HK-2 (cell line): ENCODE measurements around the gene NUBPL.
A peak's percentile ranks its signal among the peaks of the same experiment; 100 is the strongest.
"Not testable (repeated sequence)": the region's sequence is repeated elsewhere in the genome, so short reads cannot be mapped to it uniquely, and the experiment has no call there.

Experiments used
- DNase-seq: peaks from one replicate; pipeline ENCODE4 v3.0.0-alpha.2; 2018; ENCODE audit not compliant: unreplicated experiment

Gene NUBPL

DNA sequence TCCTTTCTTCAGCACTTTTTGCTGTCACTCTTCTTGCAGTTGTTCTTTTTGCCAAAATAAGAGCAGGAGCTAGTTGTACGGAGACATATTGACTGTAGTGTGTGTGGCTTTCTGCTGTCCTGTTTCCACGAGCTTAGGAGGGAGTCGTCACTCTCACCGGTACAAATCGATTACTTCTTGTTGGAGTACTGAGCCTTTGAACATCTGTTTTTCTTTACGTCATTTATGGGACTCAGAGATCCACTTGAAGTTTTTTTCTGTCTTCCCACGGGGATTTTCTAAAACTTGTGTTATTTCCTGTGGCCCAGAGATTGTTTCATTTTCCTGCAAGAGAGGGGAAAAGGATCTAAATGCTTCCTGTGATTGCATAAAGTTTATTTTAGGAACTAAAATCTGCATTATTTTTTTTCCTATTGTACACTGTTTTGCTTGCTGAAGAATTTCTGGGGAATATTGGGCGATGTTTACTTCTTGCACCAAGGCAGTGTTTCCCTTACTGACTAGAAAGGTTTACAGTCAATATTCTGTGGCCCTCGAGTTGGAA, 316.1 kb downstream of the NUBPL start:
- DNase-seq: no peak

- no peak for DNase-seq
Measured at GRCh38 chr14:31879661-31880348, 318.6 kb downstream of the NUBPL start.

- peak; percentile 69 for DNase-seq
Measured at GRCh38 chr14:31880935-31881334, 319.7 kb downstream of the NUBPL start.

DNA sequence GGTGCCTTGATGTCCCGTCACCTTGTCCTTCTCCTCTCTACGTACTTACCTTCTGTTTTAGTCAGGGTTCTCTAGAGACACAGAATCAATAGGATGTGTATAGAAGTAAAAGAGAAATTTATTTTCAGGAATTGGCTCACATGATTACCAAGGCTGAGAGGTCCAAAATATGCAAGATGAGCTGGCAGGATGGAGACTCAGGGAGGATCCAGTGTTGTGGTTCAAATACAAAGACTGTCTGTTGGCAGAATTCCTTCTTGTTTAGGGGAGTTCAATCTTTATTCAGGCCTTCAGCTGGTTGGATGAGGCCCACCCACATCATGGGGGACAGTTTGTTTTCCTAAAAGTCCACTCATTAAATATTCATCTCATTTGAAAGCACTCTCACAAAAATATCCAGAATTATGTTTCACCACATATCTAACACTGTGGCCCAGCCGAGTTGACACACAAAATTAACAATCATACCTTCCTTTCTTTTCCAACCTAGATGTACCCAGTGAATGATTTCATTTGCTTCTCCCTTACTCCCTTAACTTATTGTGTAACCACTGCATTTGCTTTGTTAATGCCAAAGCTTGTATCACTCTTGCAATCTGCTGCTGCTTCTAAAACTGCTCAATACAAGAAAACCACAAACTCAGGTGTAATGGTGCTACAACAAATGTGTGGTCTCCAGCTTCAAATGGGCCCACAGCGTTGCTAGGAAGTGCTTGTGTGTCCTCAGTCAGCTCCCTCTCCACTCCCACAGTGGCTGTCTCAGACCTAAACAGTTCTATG, 320.5 kb downstream of the NUBPL start:
- DNase-seq: no peak

DNA sequence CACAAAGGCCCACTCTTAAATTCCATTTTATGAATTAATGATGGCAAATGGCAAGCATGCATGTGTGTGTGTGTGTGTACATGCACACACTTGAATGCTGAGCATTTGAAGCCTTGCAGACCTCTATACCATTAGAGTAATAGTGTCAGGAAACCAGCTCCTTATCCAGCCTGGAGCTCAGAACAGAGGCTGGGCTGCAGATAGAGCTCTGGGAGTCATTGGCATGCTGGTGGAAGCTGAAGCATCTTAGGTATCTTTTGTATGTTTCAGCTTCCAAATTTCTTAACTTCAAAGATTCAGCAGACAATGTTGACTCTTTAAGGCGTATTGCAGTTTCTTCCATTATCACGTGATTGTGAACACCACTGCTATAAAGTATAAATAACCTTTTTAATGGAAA, 323.0 kb downstream of the NUBPL start:
- DNase-seq: no peak

DNA sequence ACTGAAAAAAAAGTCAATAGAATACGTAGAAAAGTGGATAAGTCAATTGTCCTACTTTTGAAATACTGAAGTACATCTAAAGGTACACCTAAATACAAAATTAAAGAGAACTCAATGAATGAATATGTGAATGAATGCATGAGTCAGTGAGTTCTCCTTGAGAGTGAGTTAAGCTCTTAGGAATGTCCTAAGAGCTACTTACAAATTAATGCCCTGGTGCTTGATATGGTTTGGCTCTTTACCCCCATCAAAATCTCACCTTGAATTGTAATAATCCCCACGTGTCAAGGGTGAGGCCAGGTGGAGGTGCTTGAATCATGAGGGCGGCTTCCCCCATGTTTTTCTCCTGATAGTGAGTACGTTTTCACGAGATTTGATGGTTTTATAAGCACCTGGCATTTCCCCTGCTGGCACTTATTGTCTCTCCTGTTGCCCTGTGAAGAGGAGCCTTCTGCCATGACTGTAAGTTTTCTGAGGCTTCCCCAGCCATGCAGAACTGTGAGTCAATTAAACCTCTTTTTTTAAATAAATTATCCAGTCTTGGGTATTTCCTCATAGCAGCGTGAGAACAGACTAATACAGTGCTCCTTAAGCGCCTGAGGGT, 323.7 kb downstream of the NUBPL start:
- DNase-seq: no peak

- no peak for DNase-seq
Measured at GRCh38 chr14:31886156-31886835, 325.1 kb downstream of the NUBPL start.

DNA sequence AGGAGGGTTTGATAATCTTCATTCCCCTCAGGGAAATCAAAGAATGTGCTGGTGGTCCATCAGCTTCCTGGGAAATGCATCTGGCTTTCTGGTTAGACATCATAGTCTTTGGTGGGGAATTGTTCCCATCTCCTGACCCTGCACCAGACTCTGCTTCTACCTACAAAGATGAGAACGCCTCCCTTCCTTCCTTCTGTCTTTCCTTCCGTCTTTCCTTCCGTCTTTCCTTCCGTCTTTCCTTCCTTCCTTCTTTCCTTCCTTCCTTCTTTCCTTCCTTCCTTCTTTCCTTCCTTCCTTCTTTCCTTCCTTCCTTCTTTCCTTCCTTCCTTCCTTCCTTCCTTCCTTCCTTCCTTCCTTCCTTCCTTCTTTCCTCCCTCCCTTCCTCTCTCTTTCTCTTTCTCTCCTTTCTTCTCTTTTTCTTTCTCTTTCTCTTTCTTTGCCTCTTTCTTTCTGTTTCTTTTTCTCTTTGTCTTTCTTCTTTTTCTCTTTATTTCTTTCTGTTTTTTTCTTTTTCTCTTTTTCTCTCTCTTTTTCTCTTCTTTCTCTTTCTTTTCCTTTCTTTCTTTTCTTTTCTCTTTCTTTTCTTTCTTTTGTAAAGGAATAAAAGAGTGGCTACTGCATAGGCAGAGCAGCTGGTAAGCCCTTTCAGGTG, 326.9 kb downstream of the NUBPL start:
- no peak for DNase-seq

- no peak for DNase-seq
Measured at GRCh38 chr14:31889297-31889696, 328.1 kb downstream of the NUBPL start.

GRCh38 chr14:31890202-31890601, 329.0 kb downstream of the NUBPL start:
- DNase-seq: not testable (repeated sequence)

- no peak for DNase-seq
Measured at GRCh38 chr14:31893221-31893757, 332.1 kb downstream of the NUBPL start.

DNA sequence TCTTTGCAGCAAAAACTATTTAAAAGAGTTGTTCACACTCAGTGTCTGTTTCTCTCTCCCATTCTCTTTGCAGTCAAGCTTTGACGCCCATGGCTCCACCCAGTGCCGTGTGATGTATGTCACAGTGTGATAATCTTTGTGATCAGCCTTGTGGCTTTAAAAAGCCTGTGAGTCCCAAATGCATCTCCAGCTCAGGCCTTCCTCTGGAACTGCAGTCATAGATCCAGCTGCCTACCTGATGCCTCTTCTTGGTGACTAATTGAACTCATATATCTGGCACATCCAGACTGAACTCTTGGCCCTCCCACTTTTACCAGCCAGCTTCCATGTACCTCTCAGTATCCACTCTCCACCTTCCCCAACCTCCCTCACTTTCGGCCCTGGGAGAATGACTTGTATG, 333.1 kb downstream of the NUBPL start:
- DNase-seq: no peak

- no peak for DNase-seq
Measured at GRCh38 chr14:31895206-31895605, 334.0 kb downstream of the NUBPL start.

DNA sequence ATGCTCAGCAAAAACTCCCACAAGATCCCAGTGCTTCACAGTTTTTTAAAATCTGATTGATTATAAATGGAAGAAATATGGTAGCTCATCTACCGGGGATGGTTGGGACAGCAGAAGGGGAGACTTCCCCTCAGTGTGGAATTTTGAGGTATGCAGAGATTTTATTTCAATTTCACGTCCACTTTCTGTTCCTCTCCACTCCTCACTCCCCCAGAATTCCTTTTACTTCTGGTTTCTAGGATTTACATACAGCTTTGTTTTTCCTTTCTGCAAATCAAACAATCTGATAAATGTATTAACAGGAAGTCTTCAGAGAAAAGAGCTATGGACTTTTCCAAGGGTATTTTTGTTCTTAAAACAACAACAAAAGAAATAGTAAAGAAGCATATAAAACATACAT, 334.4 kb downstream of the NUBPL start:
- no peak for DNase-seq

- no peak for DNase-seq
Measured at GRCh38 chr14:31897581-31898186, 336.5 kb downstream of the NUBPL start.

DNA sequence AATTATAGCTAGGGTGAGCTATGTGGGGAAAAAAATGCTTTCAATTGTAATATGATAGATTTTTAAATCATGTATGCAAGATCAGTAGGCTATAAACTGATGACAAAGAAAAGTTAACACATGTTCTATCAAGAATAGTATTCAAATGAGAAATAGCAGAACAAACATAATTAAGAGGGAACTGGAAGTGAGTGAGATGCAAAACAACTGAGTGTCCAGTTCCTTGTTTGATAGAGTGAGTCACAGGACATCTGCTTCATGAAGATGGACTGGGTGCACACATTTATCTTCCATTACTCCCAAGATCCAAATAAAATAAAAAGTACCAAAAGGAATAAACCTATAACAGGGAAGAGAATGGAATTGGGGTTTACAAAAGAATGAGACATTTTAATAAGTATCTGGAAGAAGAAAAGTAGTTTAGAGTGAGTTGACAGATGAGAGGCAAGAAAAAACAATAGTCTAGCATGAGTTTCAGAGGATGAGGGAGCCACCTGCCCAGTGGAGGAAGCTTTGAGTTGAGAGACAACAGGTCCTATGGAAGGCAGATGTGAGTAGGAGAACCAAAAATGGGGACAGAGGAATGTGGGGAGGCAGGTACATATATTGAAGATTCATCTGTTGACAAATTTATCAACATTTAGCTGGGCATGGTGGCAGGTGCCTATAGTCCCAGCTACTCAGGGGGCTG, 337.8 kb downstream of the NUBPL start:
- DNase-seq: no peak

GRCh38 chr14:31902002-31902401, 340.8 kb downstream of the NUBPL start:
- DNase-seq: no peak

GRCh38 chr14:31902945-31903646, 341.9 kb downstream of the NUBPL start:
- no peak for DNase-seq

GRCh38 chr14:31909977-31910376, 348.8 kb downstream of the NUBPL start:
- no peak for DNase-seq
